NCI-H2196 treated with DMSO at 0.1 percent for 48 hours (cell line): ENCODE data around the gene SOWAHA.

ENCODE experiments used
- DNase-seq: peaks from one replicate; lab custom pipeline; 2025; ENCODE audit not compliant: unreplicated experiment; lab: John Stamatoyannopoulos, UW

Gene SOWAHA

GRCh38 chr5:132825033-132825833 lies 12.1 kb downstream of the SOWAHA start:
- no peak for DNase-seq

GRCh38 chr5:132825834-132826391 lies 12.8 kb downstream of the SOWAHA start:
- no peak for DNase-seq

GRCh38 chr5:132826424-132827082 lies 13.5 kb downstream of the SOWAHA start:
- no peak for DNase-seq

DNA sequence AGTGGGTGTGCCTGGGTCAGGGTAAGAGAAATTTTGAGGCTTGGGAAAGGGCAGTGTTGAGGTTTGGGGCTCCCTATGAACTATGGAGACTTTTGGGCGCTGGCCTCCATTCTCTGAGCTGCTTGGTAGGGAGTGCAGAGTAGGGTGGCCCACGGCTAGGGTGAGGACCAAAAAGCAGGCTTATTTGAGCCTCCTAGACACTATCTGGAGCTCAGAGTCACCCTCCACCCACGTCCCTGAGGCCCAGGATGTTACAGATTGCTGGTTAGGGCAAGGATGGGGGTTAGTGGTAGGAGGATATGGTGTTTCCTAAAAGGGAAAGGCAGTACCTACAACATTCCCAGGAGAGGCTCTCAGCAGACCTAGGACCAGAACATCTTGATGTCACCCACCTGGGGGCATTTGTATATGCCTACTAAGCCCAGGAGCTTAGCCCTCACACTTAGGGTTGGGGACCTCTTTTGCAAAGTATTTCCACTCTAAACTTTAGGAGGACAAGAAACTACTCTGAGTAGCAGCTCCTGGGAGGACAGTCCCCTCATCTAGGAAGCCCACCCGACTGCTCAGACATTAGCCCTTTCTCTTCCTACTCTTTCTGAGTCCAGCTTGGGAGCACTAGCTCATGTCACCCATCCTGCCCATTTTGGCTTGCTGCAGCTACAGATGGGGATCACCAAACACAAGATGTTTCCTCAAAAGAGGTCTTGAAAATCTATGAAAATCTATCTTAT lies 15.0 kb downstream of the SOWAHA start:
- DNase-seq: no peak

DNA sequence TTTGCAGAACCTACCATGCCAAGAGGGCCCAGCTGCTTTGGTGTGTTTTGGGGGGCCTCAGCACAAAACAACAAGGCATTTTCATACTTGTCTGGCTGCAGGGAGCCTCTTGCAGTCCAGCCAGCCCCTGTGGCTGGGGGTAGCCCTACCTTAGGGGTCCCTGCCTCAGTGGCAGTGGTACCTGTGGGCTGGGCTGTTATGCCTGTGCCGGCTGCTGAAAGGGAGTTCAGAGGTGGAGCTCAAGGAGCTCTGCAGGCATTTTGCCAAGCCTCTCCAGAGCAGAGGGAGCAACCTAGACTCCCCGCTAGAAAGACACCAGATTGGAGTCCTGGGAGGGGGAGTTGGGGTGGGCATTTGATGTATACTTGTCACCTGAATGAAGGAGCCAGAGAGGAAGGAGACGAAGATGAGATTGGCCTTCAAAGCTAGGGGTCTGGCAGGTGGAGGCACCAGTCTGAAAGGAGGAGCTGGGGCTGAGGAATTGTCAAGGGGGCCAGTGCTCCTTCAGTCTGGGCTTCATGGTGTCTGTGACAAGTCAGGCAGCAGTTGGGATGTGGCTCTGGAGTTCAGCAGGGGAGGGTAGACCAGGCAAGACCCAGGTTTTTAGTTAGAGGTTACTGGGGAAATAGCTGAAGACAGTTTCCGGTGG lies 15.9 kb downstream of the SOWAHA start:
- no peak for DNase-seq

DNA sequence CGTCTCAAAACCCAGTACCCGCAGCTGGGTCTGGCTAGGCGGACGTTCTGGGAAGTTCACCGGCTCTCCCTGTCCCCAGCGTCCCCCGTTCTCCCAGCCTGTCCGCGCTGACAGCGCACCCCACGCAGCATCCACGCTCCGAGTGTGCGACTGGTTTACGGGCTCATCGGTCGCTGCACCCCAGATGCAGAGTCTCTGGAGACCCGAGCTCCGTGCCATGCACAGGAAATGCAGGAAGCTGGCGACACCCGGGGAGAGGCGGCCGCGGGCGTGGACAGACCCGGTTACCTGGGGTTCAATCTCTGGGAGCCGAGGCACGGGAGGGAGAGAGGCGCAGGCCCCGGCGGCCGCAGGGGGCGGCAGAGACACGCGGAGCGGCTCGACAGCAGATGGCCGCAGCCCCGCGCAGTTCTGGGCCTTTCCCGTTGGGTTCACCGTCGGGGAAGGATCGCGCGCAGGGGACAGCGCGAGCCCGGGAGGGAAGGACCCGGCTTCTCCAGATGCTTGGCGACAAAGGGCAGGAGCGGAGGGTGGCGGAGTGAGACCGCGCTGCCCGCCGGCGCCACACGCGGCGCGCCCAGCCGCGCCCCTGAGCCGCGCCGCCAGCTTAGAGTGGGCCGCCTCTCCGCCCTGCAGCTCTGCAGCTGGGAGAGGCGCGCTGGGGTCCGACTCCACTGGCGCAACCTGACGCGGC lies 16.8 kb downstream of the SOWAHA start:
- DNase-seq: peak; percentile 51

GRCh38 chr5:132830436-132831094 lies 17.5 kb downstream of the SOWAHA start, which contains the start of gene SHROOM1:
Gene SHROOM1, minus strand, starts transcription at chr5:132830647. Its CDS starts 4,507 bp downstream, at chr5:132826140.
- peak; percentile 72 for DNase-seq

DNA sequence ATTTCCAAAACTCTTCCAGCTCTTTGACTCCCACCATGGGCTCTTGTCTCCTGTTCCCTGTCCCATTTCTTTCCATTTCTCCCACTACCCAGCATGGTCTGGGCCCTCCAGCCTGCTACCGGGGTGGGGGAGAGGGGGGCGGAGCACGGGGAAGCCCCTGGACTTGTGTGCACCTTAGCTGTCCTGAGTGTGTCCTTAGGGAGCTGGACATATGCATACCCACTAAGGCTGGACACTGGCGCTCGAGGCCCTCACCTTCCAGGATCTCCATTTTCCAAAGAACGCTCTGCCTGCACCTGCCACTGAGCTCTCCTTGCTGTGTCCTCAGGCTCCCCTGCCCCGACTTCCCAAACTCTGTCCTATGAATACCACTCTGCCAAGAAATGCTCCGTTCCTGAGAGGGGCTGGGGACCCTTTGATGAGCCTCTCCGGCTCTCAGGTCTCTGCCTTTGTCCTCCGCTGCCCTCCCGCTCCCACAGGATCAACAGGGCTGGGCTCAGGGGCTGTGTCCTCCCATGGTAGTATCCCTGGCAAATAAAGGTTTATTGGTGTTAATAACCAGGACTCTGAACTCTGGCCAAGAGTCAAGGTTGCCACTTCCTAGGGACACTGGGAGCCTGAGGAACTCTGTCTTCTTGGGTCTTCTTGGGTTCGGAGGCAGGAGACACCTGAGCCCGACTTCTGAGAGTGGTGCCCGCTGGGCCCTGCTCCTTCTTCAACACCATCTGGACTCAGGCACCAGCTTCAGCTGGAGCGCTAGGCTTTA lies 18.2 kb downstream of the SOWAHA start:
- DNase-seq: no peak

GRCh38 chr5:132832612-132833011 lies 19.5 kb downstream of the SOWAHA start:
- DNase-seq: no peak

DNA sequence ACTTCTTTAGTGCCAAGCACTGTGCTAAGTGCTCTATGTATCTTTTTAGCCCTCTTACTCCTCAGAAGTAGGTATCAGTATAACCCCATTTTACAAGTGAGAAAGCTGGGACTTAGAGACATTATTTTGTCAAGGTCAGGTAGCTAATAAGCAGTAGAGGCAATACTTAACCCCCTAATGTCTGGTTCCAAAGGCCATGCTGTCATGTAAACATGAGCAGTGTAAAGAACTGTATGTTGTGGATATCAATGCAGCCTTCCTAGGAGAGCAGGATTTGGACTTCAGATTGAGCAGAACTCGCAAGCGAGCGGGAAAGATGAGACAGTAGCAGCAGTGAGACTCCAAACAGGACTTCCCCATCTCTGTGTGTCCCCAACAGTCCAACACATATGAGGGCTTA lies 21.0 kb downstream of the SOWAHA start:
- DNase-seq: no peak

- DNase-seq: no peak
These were observed 23.8 kb downstream of the SOWAHA start for GRCh38 chr5:132836852-132837251.

DNA sequence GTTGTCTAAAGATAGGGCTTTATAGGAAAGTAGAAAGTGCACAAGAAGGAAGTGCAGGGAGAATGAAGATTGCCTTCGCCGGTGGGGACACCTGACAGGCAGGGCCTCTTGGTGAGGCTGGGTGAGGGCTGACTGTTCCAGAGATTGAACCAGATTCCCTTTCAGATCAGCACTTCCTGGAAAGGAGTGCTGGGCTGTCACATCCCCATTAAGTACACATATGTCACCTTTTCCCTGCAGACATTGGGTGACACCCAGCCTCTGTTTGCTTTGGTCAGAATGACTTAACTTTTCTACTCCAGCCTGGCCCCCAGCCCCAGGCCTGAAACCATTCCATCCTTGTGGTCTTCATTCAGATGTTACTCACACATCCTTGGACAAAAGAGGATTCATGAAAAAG lies 24.8 kb downstream of the SOWAHA start:
- DNase-seq: no peak

DNA sequence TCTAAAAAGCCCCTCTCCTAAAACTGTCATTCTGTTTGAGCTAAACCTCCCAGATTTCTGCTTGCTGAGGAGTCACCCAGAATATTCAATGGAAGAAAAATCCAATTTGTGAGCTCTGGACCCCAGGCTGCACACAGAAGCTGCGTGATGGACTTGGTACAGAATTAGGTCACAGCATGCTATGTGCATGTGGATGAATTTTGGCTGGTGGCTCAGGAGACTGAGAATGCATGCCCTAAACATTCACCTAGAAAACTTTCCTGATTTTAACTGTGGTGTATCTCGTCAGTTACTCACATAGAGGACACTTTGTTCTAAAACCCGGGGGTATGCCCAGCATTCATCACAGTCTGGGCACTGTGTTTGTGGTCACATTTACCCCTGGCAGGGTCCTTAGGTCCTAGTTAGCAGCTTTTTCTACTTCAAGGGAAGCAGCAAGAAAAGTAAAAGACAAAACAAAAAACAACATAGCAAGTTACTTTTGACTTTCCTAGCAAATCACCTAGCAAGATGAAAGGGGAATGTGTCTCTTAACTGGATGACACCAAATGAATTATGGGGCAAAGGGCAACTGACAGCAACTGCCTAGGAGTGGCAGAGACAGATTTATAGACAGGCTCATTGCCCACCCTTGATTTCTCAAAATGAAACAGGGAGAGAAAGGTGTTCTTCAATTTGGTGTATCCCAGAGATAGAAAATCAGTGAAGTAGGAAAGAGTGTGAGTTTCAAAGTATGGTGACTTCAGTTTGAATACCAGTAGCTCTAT lies 25.6 kb downstream of the SOWAHA start:
- DNase-seq: no peak

DNA sequence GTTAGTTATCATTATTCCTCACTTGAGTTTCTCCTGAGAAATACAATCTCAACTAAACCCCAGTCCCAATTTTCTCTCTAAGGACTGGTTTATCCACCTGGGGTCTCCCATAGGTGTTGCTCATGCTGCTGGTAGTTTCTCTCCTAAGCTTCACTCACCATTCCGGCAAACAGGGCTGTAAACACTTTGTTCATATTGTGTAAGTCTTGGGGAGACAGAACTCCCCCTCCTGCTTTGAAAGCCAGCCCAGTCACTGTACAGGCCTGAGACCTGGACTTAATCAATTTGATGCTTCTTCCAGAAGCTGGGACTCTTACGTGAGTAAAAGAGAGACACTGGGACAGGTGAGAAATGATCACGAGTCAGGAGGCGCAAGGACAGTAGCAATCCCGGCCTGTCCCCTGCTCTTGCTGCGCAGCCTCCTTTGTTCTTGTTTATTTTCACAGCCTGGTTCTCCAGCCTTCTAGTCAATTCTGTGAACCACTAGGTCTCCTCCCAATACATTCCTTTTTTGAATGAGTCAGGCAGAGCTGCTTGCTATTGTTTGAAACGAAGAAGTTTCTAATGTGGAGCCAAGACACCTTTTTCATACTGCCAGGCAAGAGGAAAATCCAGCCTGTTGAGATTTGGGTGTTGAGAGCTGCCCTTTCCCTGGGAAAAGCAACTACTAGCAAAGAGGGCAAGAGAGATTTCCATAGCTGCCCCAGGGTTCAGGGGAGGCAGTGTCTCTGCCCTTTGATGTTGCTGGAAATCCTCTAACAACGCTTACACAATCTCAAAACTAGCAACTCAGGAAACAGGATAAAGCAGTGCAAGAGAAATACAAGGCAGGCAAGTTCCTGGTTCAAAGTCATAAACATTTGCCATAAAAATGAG lies 26.6 kb downstream of the SOWAHA start:
- DNase-seq: no peak

- DNase-seq: no peak
These were observed 27.2 kb downstream of the SOWAHA start for GRCh38 chr5:132840313-132840712.

DNA sequence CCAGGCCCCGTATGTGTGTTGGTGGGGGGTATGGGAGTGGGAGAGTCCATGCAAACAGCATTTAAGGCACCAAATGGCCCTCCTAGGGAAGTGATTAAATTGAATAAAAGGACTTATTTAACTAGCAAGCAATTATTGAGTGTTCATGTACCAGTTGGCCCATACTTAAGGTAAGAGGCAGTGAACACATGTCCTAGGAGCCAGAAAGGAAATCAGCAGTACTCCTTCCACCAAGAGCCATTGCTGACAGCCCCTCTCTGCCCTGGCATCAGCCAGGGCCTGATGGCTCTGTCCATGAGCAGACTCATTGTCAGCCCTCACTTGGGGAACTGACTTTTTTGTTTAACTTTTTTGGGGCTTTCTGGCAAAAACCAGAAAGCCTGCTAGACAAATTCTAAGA lies 27.8 kb downstream of the SOWAHA start:
- DNase-seq: no peak

DNA sequence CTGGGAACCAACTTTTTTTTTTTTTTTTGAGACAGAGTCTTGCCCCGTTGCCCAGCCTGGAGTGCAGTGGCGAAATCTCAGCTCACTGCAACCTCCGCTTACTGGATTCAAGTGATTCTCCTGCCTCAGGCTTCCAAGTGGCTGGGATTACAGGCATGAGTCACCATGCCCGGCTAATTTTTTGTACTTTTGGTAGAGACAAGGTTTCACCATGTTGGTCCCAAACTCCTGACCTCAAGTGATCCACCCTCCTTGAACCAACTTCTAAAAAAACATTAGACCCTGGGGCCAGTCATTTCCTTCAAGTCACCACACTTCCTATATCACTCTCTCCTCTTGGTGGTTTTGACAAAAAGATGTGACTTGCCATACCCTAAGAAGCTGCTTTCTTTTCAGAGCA lies 28.2 kb downstream of the SOWAHA start:
- DNase-seq: no peak
